B cell (primary cell): ENCODE measurements around the gene HS6ST2. TPM values are rescaled to one million over a fixed set of nuclear protein-coding genes. Genes with fewer than 3 reads are reported as not detected.

Source experiments
- ATAC-seq: fragments of 200-7000 bp; cut with Tn5 transposase; one replicate; pipeline ENCODE4 v1.10.0; 2021; ENCODE audit warnings: low read depth, mild to moderate bottlenecking, moderate number of reproducible peaks, moderate library complexity
- CTCF ChIA-PET: fragments of 350-600 bp; sonication (Branson Sonifier 250); formaldehyde crosslinking; loops from one replicate; lab custom pipeline; 2021; ENCODE audit warnings: antibody characterized with exemption, inconsistent platforms; lab: Charles Lee
- POLR2A ChIA-PET: fragments of 350-600 bp; sonication (Branson Sonifier 250); formaldehyde crosslinking; loops from one replicate; lab custom pipeline; 2021; ENCODE audit warnings: antibody characterized with exemption; lab: Charles Lee
- DNase-seq: peaks from one replicate; pipeline ENCODE4 v3.0.0; 2013
- H2AFZ ChIP-seq: 2 replicates; pipeline ENCODE4 v1.6.1; 2012; ENCODE audit warnings: mild to moderate bottlenecking, low read depth, low read length; ENCODE audit not compliant: insufficient read depth, poor library complexity, severe bottlenecking
- H3K27ac ChIP-seq, 2 donors: 1 replicate in 1 of 2; 2 replicates in 1 of 2; pipeline ENCODE4 v1.5.1; 2012 to 2013; ENCODE audit warnings: low read length in 2 of 2, mild to moderate bottlenecking in 2 of 2, moderate library complexity in 1 of 2
- H3K27me3 ChIP-seq, 4 experiments: fragments of 200-600 bp in 1 of 4; sonication (generic) in 1 of 4; replicated peaks in 1 of 4; 1 replicate in 2 of 4; 2 replicates in 2 of 4; pipeline versions ENCODE4 v1.6.1 to v1.7.0; 2013 to 2016; ENCODE audit warnings: low read length in 3 of 4, mild to moderate bottlenecking in 2 of 4, mixed read lengths in 1 of 4, moderate library complexity in 1 of 4; ENCODE audit not compliant: insufficient read depth in 4 of 4, control insufficient read depth in 3 of 4; ENCODE audit errors: control extremely low read depth in 1 of 4
- H3K36me3 ChIP-seq, 2 experiments: replicated peaks in 1 of 2; 1 replicate in 1 of 2; 2 replicates in 1 of 2; pipeline versions ENCODE4 v1.6.1 to v1.7.1; 2013; ENCODE audit warnings: low read length in 1 of 2; ENCODE audit not compliant: insufficient read depth in 2 of 2, control insufficient read depth in 1 of 2; ENCODE audit errors: control extremely low read depth in 1 of 2, extremely low read depth in 1 of 2
- H3K4me1 ChIP-seq, 2 donors: fragments of 200-600 bp in 1 of 2; sonication (generic) in 1 of 2; 1 replicate in 1 of 2; 2 replicates in 1 of 2; pipeline versions ENCODE4 v1.5.1 to v1.6.1; 2013 to 2017; ENCODE audit warnings: low read length in 2 of 2; ENCODE audit not compliant: control insufficient read depth in 2 of 2, insufficient read depth in 2 of 2
- H3K4me2 ChIP-seq: replicated peaks from 2 replicates; pipeline ENCODE3; 2012; ENCODE audit warnings: mild to moderate bottlenecking, low read depth, low read length; ENCODE audit not compliant: poor library complexity, severe bottlenecking
- H3K4me3 ChIP-seq, 5 experiments: fragments of 200-600 bp in 1 of 5; sonication (generic) in 1 of 5; 1 replicate in 3 of 5; 2 replicates in 2 of 5; pipeline versions ENCODE4 v1.5.1 to v1.7.0; 2011 to 2016; ENCODE audit warnings: low read length in 4 of 5, mild to moderate bottlenecking in 4 of 5, low read depth in 2 of 5, control low read depth in 1 of 5, moderate library complexity in 1 of 5; ENCODE audit not compliant: insufficient read depth in 1 of 5; ENCODE audit errors: control extremely low read depth in 1 of 5, extremely low read depth in 1 of 5
- H3K79me2 ChIP-seq: fragments of 200-600 bp; sonication (generic); one replicate; pipeline ENCODE4 v1.6.0; 2016; ENCODE audit warnings: low read length; ENCODE audit not compliant: control insufficient read depth, insufficient read depth
- H3K9ac ChIP-seq: fragments of 200-600 bp; sonication (generic); 2 replicates; pipeline ENCODE4 v1.6.1; 2017; ENCODE audit warnings: mild to moderate bottlenecking, low read length, moderate library complexity
- H3K9me3 ChIP-seq, 3 donors: one replicate each; pipeline versions ENCODE4 v1.6.1 to v1.7.1; 2013; ENCODE audit warnings: low read length in 2 of 3; ENCODE audit not compliant: control insufficient read depth in 2 of 3, insufficient read depth in 1 of 3; ENCODE audit errors: control extremely low read depth in 1 of 3
- H4K20me1 ChIP-seq: 2 replicates; pipeline ENCODE4 v1.6.0; 2012; ENCODE audit warnings: mild to moderate bottlenecking, low read length; ENCODE audit not compliant: insufficient read depth, control insufficient read depth, poor library complexity, severe bottlenecking
- H3K27ac Mint-ChIP-seq: one replicate; pipeline ENCODE4 v1.8.0; 2021; ENCODE audit warnings: mixed read lengths
- H3K27me3 Mint-ChIP-seq: one replicate; pipeline ENCODE4 v1.8.0; 2021; ENCODE audit warnings: mixed read lengths
- H3K4me1 Mint-ChIP-seq: one replicate; pipeline ENCODE4 v1.8.0; 2021; ENCODE audit warnings: mixed read lengths
- H3K4me3 Mint-ChIP-seq: one replicate; pipeline ENCODE4 v1.8.0; 2021; ENCODE audit warnings: mixed read lengths
- H3K9me3 Mint-ChIP-seq: one replicate; pipeline ENCODE4 v1.8.0; 2022; ENCODE audit warnings: mixed read lengths; ENCODE audit not compliant: insufficient read depth
- CTCF ChIP-seq: fragments of 200-600 bp; IDR thresholded peaks from one replicate; pipeline ENCODE4 v1.8.0; 2022; ENCODE audit warnings: antibody characterized with exemption, mild to moderate bottlenecking
- EZH2 ChIP-seq: IDR thresholded peaks from 2 replicates; pipeline ENCODE4 v1.6.1; 2012; ENCODE audit warnings: borderline replicate concordance, low read depth, mild to moderate bottlenecking, moderate library complexity, low read length; ENCODE audit not compliant: insufficient read depth, poor library complexity, severe bottlenecking
- WGBS: methylation state at CpG from one replicate; pipeline ENCODE4 v1.1.5; 2013; ENCODE audit warnings: missing lambda C conversion rate; ENCODE audit not compliant: insufficient coverage; 5-methylcytosine and 5-hydroxymethylcytosine counted together
- intact Hi-C: fragments of 100-400 bp; cut with micrococcal nuclease; formaldehyde crosslinking; loops from one replicate; pipeline ENCODE4 v1.10.0; 2022
- polyA plus RNA-seq: library from polyadenylated mRNA; depleted of rRNA; stranded (reverse); fragments of >200 nt; gene quantifications from 2 replicates; pipeline ENCODE4 v1.2.3, GENCODE V29; 2012
- total RNA-seq, 2 donors: library from RNA; stranded (reverse); fragments of 120-200 nt in 1 of 2; gene quantifications; 1 replicate in 1 of 2; 2 replicates in 1 of 2; pipeline versions ENCODE4 v1.2.3 to v1.2.4, GENCODE V29; 2013 to 2022

The HS6ST2 gene
- total and polyA plus RNA-seq, 2 donors (not counting 1 experiment from before 2014, with no cell fraction given) = not detected

- WGBS = no CpG with 5 or more reads among the region's 4 CpGs
- Histone ChIP-seq H2AFZ (no peak overlapping the region), H3K36me3 (no peaks in the 10 kb centered on the region), H3K9me3 (no peaks in the 10 kb centered on the region), H4K20me1 (no peaks in the 10 kb centered on the region), H3K4me2 (no peak overlapping the region), H3K27ac (no peak overlapping the region), H3K79me2 (no peaks in the 10 kb centered on the region), H3K27me3 (peaks cover 0 to 4% (median 0%) of the 10 kb centered on the region in 4 experiments), H3K4me1 (no peaks in the 10 kb centered on the region), H3K4me3 (no peak overlapping the region), H3K9ac (no peak overlapping the region)
- H3K4me3 Mint-ChIP-seq = no peak overlapping the region
- H3K9me3 Mint-ChIP-seq = no peaks in the 10 kb centered on the region
- no peaks in the 10 kb centered on the region for H3K4me1 Mint-ChIP-seq
- ATAC-seq = no peak
- CTCF ChIA-PET = no interaction called here
- POLR2A ChIA-PET = no interaction called here
- intact Hi-C loops = no loop called here
- no peak overlapping the region for H3K27ac Mint-ChIP-seq
- H3K27me3 Mint-ChIP-seq = no peaks in the 10 kb centered on the region
- TF ChIP-seq CTCF (no peak), EZH2 (no peak)
- no peak for DNase-seq
Observed at GRCh38 chrX:132732236-132732635, 226.2 kb downstream of the HS6ST2 start.

GRCh38 chrX:132730726-132731125 lies 227.7 kb downstream of the HS6ST2 start:
- Mint-ChIP-seq H3K9me3 (peaks cover under 1% of the 10 kb centered on the region), H3K4me3 (no peak overlapping the region), H3K27ac (no peak overlapping the region), H3K27me3 (no peaks in the 10 kb centered on the region), H3K4me1 (no peaks in the 10 kb centered on the region)
- ChIA-PET CTCF (no interaction called here), POLR2A (no interaction called here)
- no peak for ATAC-seq
- no peak overlapping the region for H2AFZ ChIP-seq
- H3K79me2 ChIP-seq = no peaks in the 10 kb centered on the region
- intact Hi-C loops = no loop called here
- peaks cover 0 to 4% (median 0%) of the 10 kb centered on the region in 4 experiments for H3K27me3 ChIP-seq
- no peak overlapping the region for H3K4me3 ChIP-seq
- TF ChIP-seq CTCF (no peak), EZH2 (no peak)
- H4K20me1 ChIP-seq = no peaks in the 10 kb centered on the region
- no peak overlapping the region for H3K4me2 ChIP-seq
- H3K36me3 ChIP-seq = no peaks in the 10 kb centered on the region
- H3K4me1 ChIP-seq = no peaks in the 10 kb centered on the region
- no peak overlapping the region for H3K27ac ChIP-seq
- no peak for DNase-seq
- H3K9ac ChIP-seq = no peak overlapping the region
- H3K9me3 ChIP-seq = no peaks in the 10 kb centered on the region
- 100% methylated on average over 1 of the region's 1 CpG for WGBS
